DOHH2 (cell line): ENCODE measurements around the gene SV2C.
"Not testable (repeated sequence)": the region's sequence is repeated elsewhere in the genome, so short reads cannot be mapped to it uniquely, and the experiment has no call there.

Experiments used
- H3F3A ChIP-seq: fragments of 200-600 bp; sonication (generic), shearing (Covaris generic); 2 replicates; pipeline ENCODE4 v1.6.0; 2016; ENCODE audit warnings: antibody characterized with exemption, mild to moderate bottlenecking; ENCODE audit not compliant: control insufficient read depth, insufficient read depth
- H3K27ac ChIP-seq: fragments of 200-600 bp; sonication (generic); 2 replicates; pipeline ENCODE4 v1.5.1; 2014; ENCODE audit warnings: low read depth, mild to moderate bottlenecking, low read length, moderate library complexity
- H3K27me3 ChIP-seq: fragments of 200-600 bp; sonication (generic); 2 replicates; pipeline ENCODE4 v1.6.1; 2014; ENCODE audit warnings: mild to moderate bottlenecking, low read length, mixed read lengths; ENCODE audit not compliant: control insufficient read depth
- H3K36me3 ChIP-seq: fragments of 200-600 bp; sonication (generic); 2 replicates; pipeline ENCODE4 v1.6.1; 2014; ENCODE audit warnings: mild to moderate bottlenecking, low read length, moderate library complexity, mixed read lengths; ENCODE audit not compliant: control insufficient read depth
- H3K4me1 ChIP-seq: fragments of 200-600 bp; sonication (generic); 2 replicates; pipeline ENCODE4 v1.6.1; 2014; ENCODE audit warnings: mild to moderate bottlenecking, low read length, mixed read lengths; ENCODE audit not compliant: control insufficient read depth
- H3K4me2 ChIP-seq: fragments of 200-600 bp; sonication (generic); 2 replicates; pipeline ENCODE4 v1.6.0; 2014; ENCODE audit warnings: mild to moderate bottlenecking, low read length, moderate library complexity
- H3K4me3 ChIP-seq: fragments of 200-600 bp; sonication (generic); 2 replicates; pipeline ENCODE4 v1.5.1; 2014; ENCODE audit warnings: mild to moderate bottlenecking, low read length, mixed read lengths
- H3K79me2 ChIP-seq: fragments of 200-600 bp; sonication (generic); 2 replicates; pipeline ENCODE4 v1.6.1; 2014; ENCODE audit warnings: mild to moderate bottlenecking, low read length, mixed read lengths; ENCODE audit not compliant: control insufficient read depth
- H3K9me2 ChIP-seq: fragments of 200-600 bp; sonication (generic); replicated peaks from 2 replicates; pipeline ENCODE4 v1.6.1; 2014; ENCODE audit warnings: mild to moderate bottlenecking, low read length, mixed read lengths; ENCODE audit not compliant: control insufficient read depth
- H3K9me3 ChIP-seq: fragments of 200-600 bp; sonication (generic); 2 replicates; pipeline ENCODE4 v1.6.1; 2014; ENCODE audit warnings: antibody characterized with exemption, low read length, mixed read lengths; ENCODE audit not compliant: control insufficient read depth, insufficient read depth
- H4K20me1 ChIP-seq: fragments of 200-600 bp; sonication (generic); 2 replicates; pipeline ENCODE4 v1.6.0; 2014; ENCODE audit warnings: low read depth, mild to moderate bottlenecking, antibody characterized with exemption, low read length, moderate library complexity; ENCODE audit not compliant: control insufficient read depth, insufficient read depth
- EZH2phosphoT487 ChIP-seq: fragments of 200-600 bp; sonication (generic); IDR thresholded peaks from 2 replicates; pipeline ENCODE4 v1.6.1; 2017; ENCODE audit warnings: borderline replicate concordance, mild to moderate bottlenecking, antibody characterized with exemption, low read length, moderate library complexity, mixed read lengths
- TF ChIP-seq, protein P1 (sequence below): fragments of 200-600 bp; sonication (generic); IDR thresholded peaks from one replicate; pipeline ENCODE4 v1.5.1; 2014; ENCODE audit warnings: antibody characterized with exemption, mild to moderate bottlenecking, low read depth, low read length; ENCODE audit not compliant: poor library complexity, severe bottlenecking

Gene SV2C

GRCh38 chr5:76084496-76085242 is 1.5 kb downstream of the SV2C start:
- no peak for TF ChIP-seq EZH2phosphoT487
- H3K4me3 ChIP-seq: no peak overlapping the region
- H3K27ac ChIP-seq: no peak overlapping the region
- H4K20me1 ChIP-seq: no peaks in the 10 kb centered on the region
- H3K27me3 ChIP-seq: peaks cover 21% of the 10 kb centered on the region
- no peaks in the 10 kb centered on the region for H3K79me2 ChIP-seq
- no peaks in the 10 kb centered on the region for H3K36me3 ChIP-seq
- no peaks in the 10 kb centered on the region for H3K9me2 ChIP-seq
- H3K4me1 ChIP-seq: no peaks in the 10 kb centered on the region
- no peaks in the 10 kb centered on the region for H3F3A ChIP-seq
- no peak overlapping the region for H3K4me2 ChIP-seq
- H3K9me3 ChIP-seq: peaks cover 5% of the 10 kb centered on the region; the same call in 1 of the 2 replicates

DNA sequence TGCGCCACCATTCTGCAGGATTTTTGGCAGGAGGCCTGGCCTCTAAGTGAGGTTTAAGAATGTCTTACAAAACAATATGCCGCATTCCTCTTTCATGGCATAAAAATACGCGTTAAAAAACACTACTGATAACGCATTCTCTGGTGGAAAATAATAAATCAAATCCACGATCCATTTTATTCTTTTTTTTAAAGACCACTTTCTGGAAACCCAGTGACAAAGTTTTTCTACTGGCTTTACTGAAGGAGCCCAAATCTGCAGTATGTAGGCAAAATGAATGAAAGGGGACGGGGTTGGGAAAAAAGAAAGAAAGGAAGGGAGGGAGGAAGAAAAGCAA is 2.0 kb downstream of the SV2C start:
- Histone ChIP-seq H3K4me3 (no peak overlapping the region), H3K27me3 (peaks cover 21% of the 10 kb centered on the region)

DNA sequence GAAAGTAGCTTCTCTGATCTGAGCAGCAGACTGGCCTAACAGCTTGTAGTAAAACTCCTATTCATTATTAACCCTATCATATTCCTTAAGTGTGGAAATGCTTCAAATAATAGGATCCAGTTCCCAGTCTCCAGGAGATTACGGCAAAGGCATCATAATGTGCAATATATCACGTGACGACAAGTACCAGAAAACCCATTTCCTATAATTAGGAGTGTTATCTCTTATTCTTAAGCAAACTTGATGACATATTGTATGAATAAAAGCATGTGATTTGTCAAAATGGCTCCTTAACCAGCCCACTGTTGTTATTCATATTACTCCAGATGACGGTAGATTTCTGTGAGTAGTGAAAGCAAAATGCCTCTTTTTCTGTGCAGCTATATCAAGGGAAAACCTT is 2.9 kb downstream of the SV2C start:
- Histone ChIP-seq H3K27ac (no peak overlapping the region), H3K9me2 (no peaks in the 10 kb centered on the region), H3F3A (no peaks in the 10 kb centered on the region), H3K27me3 (peaks cover 17% of the 10 kb centered on the region), H3K4me1 (no peaks in the 10 kb centered on the region), H3K36me3 (no peaks in the 10 kb centered on the region), H4K20me1 (no peaks in the 10 kb centered on the region), H3K79me2 (no peaks in the 10 kb centered on the region), H3K9me3 (peaks cover 5% of the 10 kb centered on the region; the same call in 1 of the 2 replicates), H3K4me2 (no peak overlapping the region), H3K4me3 (no peak overlapping the region)
- no peak for TF ChIP-seq EZH2phosphoT487
- TF ChIP-seq, protein P1, sequence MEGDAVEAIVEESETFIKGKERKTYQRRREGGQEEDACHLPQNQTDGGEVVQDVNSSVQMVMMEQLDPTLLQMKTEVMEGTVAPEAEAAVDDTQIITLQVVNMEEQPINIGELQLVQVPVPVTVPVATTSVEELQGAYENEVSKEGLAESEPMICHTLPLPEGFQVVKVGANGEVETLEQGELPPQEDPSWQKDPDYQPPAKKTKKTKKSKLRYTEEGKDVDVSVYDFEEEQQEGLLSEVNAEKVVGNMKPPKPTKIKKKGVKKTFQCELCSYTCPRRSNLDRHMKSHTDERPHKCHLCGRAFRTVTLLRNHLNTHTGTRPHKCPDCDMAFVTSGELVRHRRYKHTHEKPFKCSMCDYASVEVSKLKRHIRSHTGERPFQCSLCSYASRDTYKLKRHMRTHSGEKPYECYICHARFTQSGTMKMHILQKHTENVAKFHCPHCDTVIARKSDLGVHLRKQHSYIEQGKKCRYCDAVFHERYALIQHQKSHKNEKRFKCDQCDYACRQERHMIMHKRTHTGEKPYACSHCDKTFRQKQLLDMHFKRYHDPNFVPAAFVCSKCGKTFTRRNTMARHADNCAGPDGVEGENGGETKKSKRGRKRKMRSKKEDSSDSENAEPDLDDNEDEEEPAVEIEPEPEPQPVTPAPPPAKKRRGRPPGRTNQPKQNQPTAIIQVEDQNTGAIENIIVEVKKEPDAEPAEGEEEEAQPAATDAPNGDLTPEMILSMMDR: no peak

More for the DNA sequence above, 2.0 kb downstream of the SV2C start:
- H3K4me2 ChIP-seq: no peak overlapping the region
- TF ChIP-seq, protein P1: no peak
- TF ChIP-seq EZH2phosphoT487: no peak
- no peaks in the 10 kb centered on the region for H3K9me2 ChIP-seq
- H3K79me2 ChIP-seq: no peaks in the 10 kb centered on the region
- H3K27ac ChIP-seq: no peak overlapping the region
- no peaks in the 10 kb centered on the region for H3F3A ChIP-seq
- no peaks in the 10 kb centered on the region for H4K20me1 ChIP-seq
- H3K4me1 ChIP-seq: no peaks in the 10 kb centered on the region
- H3K36me3 ChIP-seq: no peaks in the 10 kb centered on the region
- peaks cover 5% of the 10 kb centered on the region; the same call in 1 of the 2 replicates for H3K9me3 ChIP-seq

DNA sequence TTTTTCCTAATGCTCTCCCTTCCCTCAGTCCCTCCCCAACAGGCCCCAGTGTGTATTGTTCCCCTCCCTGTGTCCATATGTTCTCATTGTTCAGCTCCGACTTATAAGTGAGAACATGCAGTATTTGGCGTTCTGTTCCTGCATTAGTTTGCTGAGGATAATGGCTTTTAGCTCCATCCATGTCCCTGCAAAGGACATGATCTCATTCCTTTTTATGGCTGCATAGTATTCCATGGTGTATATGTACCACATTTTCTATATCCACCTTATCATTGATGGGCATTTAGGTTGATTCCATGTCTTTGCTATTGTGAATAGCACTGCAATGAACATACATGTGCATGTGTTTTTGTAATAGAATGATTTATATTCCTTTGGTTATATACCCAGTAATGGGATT is 6.0 kb downstream of the SV2C start:
- not testable (repeated sequence) for H3K9me2 ChIP-seq, H3K4me3 ChIP-seq, H3K27ac ChIP-seq, H3K9me3 ChIP-seq, H3F3A ChIP-seq, H4K20me1 ChIP-seq, H3K4me2 ChIP-seq, H3K27me3 ChIP-seq, H3K36me3 ChIP-seq, H3K79me2 ChIP-seq, H3K4me1 ChIP-seq
